Fibroblast of skin of back (primary cell): ENCODE results near the gene PDGFC.
"Not testable (repeated sequence)": the region's sequence is repeated elsewhere in the genome, so short reads cannot be mapped to it uniquely, and the experiment has no call there.

ENCODE experiments used
- DNase-seq: peaks from one replicate; pipeline ENCODE4 v3.0.0-alpha.2; 2013

The PDGFC gene

GRCh38 chr4:156898373-156899117, 73.1 kb downstream of the PDGFC start:
- no peak for DNase-seq

- no peak for DNase-seq
These were observed 75.1 kb downstream of the PDGFC start for GRCh38 chr4:156896527-156896926.

GRCh38 chr4:156894234-156894633, 77.4 kb downstream of the PDGFC start:
- DNase-seq: no peak

GRCh38 chr4:156892805-156893204, 78.8 kb downstream of the PDGFC start:
- DNase-seq: no peak

- peak; percentile 6 for DNase-seq
These were observed 81.7 kb downstream of the PDGFC start for GRCh38 chr4:156889616-156890594.

- peak; percentile 84 for DNase-seq
These were observed 82.8 kb downstream of the PDGFC start for GRCh38 chr4:156888762-156889161.

GRCh38 chr4:156886481-156886880, 85.1 kb downstream of the PDGFC start:
- no peak for DNase-seq

- DNase-seq: no peak
These were observed 86.2 kb downstream of the PDGFC start for GRCh38 chr4:156885374-156885773.

- DNase-seq: no peak
These were observed 87.4 kb downstream of the PDGFC start for GRCh38 chr4:156884183-156884582.

GRCh38 chr4:156875704-156876103, 95.9 kb downstream of the PDGFC start:
- no peak for DNase-seq

- no peak for DNase-seq
These were observed 96.5 kb downstream of the PDGFC start for GRCh38 chr4:156875055-156875454.

GRCh38 chr4:156873799-156874198, 97.8 kb downstream of the PDGFC start:
- no peak for DNase-seq

- no peak for DNase-seq
These were observed 100.7 kb downstream of the PDGFC start for GRCh38 chr4:156870861-156871260.

- DNase-seq: no peak
These were observed 101.5 kb downstream of the PDGFC start for GRCh38 chr4:156870131-156870530.

GRCh38 chr4:156866088-156866487, 105.5 kb downstream of the PDGFC start:
- not testable (repeated sequence) for DNase-seq

- peak; percentile 8 for DNase-seq
These were observed 106.1 kb downstream of the PDGFC start for GRCh38 chr4:156865451-156865850.

GRCh38 chr4:156858071-156858470, 113.5 kb downstream of the PDGFC start:
- DNase-seq: no peak

GRCh38 chr4:156838761-156839160, 132.8 kb downstream of the PDGFC start:
- DNase-seq: peak; percentile 7

- DNase-seq: no peak
These were observed 133.8 kb downstream of the PDGFC start for GRCh38 chr4:156837625-156838345.

GRCh38 chr4:156832886-156833285, 138.7 kb downstream of the PDGFC start:
- DNase-seq: no peak

- peak; percentile 40 for DNase-seq
These were observed 141.2 kb downstream of the PDGFC start for GRCh38 chr4:156830351-156830750.

GRCh38 chr4:156829201-156829873, 142.3 kb downstream of the PDGFC start:
- DNase-seq: peak; percentile 16
